Astrocyte of the spinal cord (primary cell): ENCODE measurements around the gene FOSL2.

ENCODE experiments used
- DNase-seq: peaks from one replicate; pipeline ENCODE4 v3.0.0; 2011; ENCODE audit warnings: low read depth, low spot score
- H3K4me3 ChIP-seq: 2 replicates; pipeline ENCODE4 v1.5.1; 2011; ENCODE audit warnings: low read depth, mild to moderate bottlenecking, low read length, moderate library complexity
- in situ Hi-C: cut with HindIII; loops from 2 replicates; pipeline ENCODE4 v1.10.0; 2017; ENCODE audit warnings: low sequenced_read_pairs
- TF ChIP-seq, protein P1 (sequence below): IDR thresholded peaks from 2 replicates; pipeline ENCODE4 v1.5.1; 2012; ENCODE audit warnings: low read depth, mild to moderate bottlenecking, low read length, inconsistent platforms

Gene FOSL2

DNA sequence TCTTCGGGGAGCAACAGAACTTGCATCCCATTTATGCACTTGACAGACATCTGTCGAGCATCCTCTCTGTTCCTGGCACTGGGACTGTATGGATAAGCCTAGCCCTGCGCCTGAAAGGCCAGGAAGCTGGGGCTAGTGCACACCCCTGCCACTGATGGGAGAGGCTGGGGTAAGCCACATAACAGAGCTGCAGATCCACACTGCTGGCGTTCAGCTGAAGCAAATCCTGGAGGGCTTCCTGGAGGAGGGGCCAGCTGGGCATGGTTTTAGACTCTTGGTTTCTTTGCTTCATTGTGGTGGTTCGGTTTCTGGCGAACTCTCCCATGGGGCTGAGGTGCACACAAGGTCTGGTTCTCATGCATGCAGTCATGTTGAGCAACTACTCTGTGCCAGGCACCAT lies 45.5 kb upstream of the FOSL2 start:
- in situ Hi-C loops: no loop called here
- no peak overlapping the region for H3K4me3 ChIP-seq
- no peak for DNase-seq
- TF ChIP-seq, protein P1, sequence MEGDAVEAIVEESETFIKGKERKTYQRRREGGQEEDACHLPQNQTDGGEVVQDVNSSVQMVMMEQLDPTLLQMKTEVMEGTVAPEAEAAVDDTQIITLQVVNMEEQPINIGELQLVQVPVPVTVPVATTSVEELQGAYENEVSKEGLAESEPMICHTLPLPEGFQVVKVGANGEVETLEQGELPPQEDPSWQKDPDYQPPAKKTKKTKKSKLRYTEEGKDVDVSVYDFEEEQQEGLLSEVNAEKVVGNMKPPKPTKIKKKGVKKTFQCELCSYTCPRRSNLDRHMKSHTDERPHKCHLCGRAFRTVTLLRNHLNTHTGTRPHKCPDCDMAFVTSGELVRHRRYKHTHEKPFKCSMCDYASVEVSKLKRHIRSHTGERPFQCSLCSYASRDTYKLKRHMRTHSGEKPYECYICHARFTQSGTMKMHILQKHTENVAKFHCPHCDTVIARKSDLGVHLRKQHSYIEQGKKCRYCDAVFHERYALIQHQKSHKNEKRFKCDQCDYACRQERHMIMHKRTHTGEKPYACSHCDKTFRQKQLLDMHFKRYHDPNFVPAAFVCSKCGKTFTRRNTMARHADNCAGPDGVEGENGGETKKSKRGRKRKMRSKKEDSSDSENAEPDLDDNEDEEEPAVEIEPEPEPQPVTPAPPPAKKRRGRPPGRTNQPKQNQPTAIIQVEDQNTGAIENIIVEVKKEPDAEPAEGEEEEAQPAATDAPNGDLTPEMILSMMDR: no peak

DNA sequence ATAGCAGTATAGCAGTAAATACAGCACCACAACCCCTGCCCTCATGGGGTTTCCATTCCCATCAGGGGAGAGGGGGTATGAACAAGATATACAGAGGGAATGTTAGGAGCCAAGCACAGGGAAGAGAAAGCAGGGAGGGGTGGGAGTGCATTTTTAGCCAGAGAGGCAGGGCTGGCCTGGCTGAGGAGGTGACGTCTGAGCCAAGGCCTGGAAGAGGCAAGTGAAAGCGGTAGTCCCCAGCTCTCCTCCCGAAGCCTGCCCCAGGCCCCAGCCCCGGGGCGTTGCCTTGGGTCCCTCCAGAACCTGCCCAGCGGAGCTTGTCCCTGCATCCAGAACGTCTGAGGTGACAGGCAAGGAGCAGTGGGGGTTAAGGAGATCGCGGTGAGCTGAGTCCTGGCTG lies 45.1 kb upstream of the FOSL2 start:
- DNase-seq: no peak
- H3K4me3 ChIP-seq: no peak overlapping the region
- TF ChIP-seq, protein P1: no peak
- in situ Hi-C loops: no loop called here

DNA sequence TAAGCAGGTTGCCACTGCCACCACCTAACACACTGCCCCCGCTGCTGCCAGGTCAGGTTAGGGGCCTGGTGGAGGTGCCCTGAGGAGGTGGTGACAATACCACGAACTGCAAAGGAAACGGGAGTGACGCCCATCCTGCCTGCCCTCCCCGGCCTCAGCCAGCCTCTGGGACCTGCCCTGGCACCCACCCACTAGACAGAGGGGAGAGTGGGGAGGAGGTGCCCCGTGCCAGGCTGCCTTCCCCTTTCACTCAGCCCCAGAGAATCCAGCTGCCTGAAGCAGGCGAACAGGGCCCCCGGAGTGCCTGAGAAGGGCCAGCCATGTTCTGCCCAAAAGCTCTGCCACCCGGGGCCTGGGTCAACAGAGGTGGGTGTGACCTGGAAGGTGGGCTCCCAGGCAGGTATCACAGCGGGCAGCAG lies 44.5 kb upstream of the FOSL2 start:
- TF ChIP-seq, protein P1: no peak

DNA sequence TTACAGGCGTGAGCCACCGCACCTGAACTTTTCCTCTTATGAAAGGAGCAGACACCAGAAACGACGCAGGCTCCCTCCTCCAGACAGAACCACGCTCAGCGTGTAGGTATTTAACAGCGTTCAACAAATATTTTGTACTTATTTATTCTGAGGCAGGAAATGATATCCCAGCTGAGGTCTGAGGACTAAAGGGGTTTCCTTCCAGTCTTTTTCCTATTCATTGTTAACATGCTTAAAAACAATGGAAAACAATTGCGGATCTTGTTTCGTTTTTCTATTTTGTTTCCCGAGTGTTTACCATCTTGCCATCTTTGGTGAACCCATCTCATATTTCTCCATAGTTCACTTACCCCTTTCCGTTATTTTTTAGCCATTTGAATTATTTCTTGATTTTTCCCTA lies 43.7 kb upstream of the FOSL2 start:
- in situ Hi-C loops: no loop called here
- no peak overlapping the region for H3K4me3 ChIP-seq
- TF ChIP-seq, protein P1: no peak
- DNase-seq: no peak

More for the DNA sequence above, 44.5 kb upstream of the FOSL2 start:
- no peak for DNase-seq
- H3K4me3 ChIP-seq: no peak overlapping the region
- in situ Hi-C loops: no loop called here

DNA sequence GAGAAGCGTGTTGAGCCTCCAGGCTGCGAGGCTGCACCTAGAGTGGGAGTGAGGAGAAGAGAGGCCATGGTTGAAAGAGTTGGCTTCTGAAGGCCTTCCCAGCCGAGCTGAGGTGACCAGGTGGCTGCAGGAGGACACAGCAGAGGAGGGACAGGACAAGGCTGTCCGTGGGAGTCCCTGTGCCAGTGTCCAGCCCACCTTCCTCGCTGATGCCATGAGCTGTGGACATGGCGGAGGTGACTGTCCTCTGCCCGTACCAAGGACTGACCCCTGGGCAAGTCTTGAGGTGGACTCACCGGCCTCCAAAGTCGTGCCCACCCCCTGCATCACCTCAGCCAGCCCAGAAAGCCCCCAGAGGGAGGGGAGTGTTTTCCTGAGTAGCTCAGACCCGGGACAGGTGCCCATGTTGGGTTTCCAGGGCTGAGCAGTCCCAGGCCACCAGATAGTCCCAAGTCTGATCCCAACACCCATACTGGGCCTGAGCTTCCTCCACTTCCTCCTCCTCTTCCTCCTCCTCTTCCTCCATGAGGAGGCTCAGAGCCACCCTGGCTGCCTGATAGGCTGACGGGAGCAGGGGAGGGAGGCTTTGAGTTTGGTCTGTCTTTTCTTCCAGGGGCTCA lies 43.0 kb upstream of the FOSL2 start:
- TF ChIP-seq, protein P1: no peak
- in situ Hi-C loops: no loop called here
- DNase-seq: no peak
- H3K4me3 ChIP-seq: no peak overlapping the region

DNA sequence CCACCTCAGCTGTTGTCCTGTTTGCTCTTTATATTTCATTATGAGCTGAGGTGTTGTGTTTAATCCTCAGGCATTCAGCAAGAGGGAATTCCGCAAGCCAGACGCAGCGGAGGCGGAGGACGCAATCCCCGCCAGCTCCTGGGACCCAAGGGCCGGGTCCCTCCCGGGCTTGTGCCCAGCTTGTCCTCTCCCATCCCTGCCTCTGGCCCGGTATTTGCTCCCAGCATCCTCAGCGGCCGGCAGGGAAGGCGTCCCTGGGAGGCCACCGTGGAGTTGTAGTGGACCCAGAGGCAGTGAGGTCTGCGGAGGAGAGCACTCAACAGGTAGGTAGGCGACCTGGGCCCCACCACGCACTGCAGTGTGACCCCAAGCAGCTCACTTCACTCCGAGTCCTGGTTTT lies 42.5 kb upstream of the FOSL2 start:
- H3K4me3 ChIP-seq: no peak overlapping the region
- TF ChIP-seq, protein P1: no peak
- in situ Hi-C loops: no loop called here
- no peak for DNase-seq
